ENCODE data around the gene CCDC6.

The CCDC6 gene

DNA sequence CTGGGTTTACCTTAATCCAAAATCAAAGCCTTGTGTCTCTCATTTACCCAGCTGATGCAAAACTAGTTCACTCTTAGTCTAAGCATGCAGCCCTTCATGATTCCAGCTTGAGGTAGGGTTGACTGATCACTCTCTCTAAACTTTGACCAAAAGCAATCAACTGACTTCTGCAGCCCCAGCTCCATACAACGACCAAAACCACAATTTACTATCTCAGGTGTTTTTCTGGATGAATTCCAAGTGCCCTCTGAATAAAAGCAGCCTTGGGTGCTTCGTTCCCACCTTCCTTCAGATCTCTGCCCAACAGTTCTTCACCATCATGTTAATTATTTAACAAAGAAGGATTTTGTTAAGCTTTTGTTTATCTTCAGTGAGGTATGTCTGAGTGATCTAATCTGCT, 62.6 kb downstream of the CCDC6 start:
- no peak overlapping the region for H3K27ac ChIP-seq (ENCODE audit: low read depth, low read length)
- H3K27me3 ChIP-seq (ENCODE audit: control insufficient read depth in 1 of 2, insufficient read depth in 2 of 2, low read length in 2 of 2) = no peaks in the 10 kb centered on the region
- no peaks in the 10 kb centered on the region for H3K4me1 ChIP-seq (ENCODE audit: insufficient read depth, low read length)
- H3K4me3 ChIP-seq (ENCODE audit: low read depth in 1 of 2, low read length in 2 of 2) = no peak overlapping the region
- no peaks in the 10 kb centered on the region for H3K9me3 ChIP-seq (ENCODE audit: low read length)
- peaks cover 21% of the 10 kb centered on the region for H3K36me3 ChIP-seq (ENCODE audit: insufficient read depth, low read length)
- H3K9ac ChIP-seq (ENCODE audit: low read length) = no peak overlapping the region

DNA sequence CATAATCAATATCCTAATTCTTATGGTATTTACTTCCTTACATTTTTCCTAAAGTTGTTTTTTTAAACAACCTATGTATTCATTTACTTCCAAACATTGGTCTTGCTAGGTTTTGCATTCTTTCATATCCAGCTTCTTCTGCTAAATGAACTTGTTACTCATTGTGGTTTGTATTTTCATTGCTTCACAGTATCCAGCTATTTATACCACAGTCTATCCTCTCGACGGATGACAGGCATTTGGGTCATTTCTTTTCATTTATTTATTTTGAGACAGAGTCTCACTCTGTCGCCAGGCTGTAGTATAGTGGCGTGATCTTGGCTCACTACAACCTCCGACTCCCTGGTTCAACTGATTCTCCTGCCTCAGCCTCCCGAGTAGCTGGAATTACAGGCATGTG, 66.8 kb downstream of the CCDC6 start:
- no peak overlapping the region for H3K9ac ChIP-seq (ENCODE audit: low read length)
- no peak overlapping the region for H3K4me3 ChIP-seq (ENCODE audit: low read depth in 1 of 2, low read length in 2 of 2)
- no peaks in the 10 kb centered on the region for H3K9me3 ChIP-seq (ENCODE audit: low read length)
- H3K27me3 ChIP-seq (ENCODE audit: control insufficient read depth in 1 of 2, insufficient read depth in 2 of 2, low read length in 2 of 2) = no peaks in the 10 kb centered on the region
- H3K36me3 ChIP-seq (ENCODE audit: insufficient read depth, low read length) = no peaks in the 10 kb centered on the region
- H3K27ac ChIP-seq (ENCODE audit: low read depth, low read length) = no peak overlapping the region
- H3K4me1 ChIP-seq (ENCODE audit: insufficient read depth, low read length) = peaks cover 16% of the 10 kb centered on the region

DNA sequence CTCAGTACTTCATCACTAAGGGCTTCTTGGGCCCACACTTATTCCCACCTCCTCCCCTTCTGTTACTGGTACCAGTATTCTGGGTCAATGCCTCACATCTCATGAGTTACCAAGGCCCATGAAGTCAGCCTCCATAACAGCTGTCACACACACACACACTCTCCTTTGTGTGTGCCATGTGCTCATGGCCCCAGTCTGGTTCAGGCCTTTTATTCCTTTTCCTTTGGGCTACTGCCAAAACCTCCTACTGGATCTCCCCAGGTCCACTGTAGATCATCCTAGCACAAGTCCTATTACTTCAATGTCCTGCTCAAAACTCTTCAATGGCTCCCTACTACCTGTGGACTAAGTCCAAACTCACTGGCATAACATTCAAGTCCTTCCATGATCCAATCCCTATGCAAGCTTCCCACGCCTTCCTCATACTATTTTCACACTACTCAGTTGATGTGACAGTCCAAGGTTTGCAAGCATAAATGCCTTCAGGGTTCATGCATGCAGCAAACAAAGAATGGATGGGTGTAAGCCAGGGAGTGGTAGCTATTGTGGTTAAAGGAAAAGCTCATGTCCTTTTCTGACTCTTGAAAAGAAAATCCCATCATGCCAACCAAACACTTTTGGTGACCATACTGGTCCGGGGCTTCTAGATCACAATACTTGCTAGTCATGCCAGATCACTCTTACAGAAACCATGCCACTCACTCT, 68.1 kb downstream of the CCDC6 start:
- Histone ChIP-seq H3K9ac (ENCODE audit: low read length) (no peak overlapping the region), H3K4me1 (ENCODE audit: insufficient read depth, low read length) (peaks cover 20% of the 10 kb centered on the region), H3K9me3 (ENCODE audit: low read length) (no peaks in the 10 kb centered on the region), H3K36me3 (ENCODE audit: insufficient read depth, low read length) (no peaks in the 10 kb centered on the region), H3K27ac (ENCODE audit: low read depth, low read length) (no peak overlapping the region), H3K27me3 (ENCODE audit: control insufficient read depth in 1 of 2, insufficient read depth in 2 of 2, low read length in 2 of 2) (no peaks in the 10 kb centered on the region), H3K4me3 (ENCODE audit: low read depth in 1 of 2, low read length in 2 of 2) (no peak overlapping the region)

DNA sequence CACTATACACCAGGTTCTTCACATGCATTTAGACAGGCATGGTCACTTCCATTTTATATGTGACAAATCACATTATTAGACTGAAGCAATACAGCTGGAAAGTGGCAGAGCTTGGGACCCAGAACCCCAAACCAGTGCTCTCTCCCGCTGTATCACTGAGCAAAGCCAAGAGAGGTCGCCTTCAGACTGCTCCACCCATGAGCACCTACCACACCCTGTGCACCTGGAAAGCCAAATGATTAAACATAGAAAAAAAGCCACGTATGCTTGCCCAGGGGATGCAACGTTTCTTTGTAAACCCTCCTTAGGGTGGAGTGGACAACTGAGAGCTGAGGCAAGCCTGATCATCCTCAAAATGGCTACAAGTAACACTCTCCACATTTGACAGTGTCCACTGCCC, 72.5 kb downstream of the CCDC6 start:
- Histone ChIP-seq H3K27ac (ENCODE audit: low read depth, low read length) (no peak overlapping the region), H3K4me1 (ENCODE audit: insufficient read depth, low read length) (peaks cover 20% of the 10 kb centered on the region), H3K9me3 (ENCODE audit: low read length) (no peaks in the 10 kb centered on the region), H3K36me3 (ENCODE audit: insufficient read depth, low read length) (peaks cover 18% of the 10 kb centered on the region), H3K9ac (ENCODE audit: low read length) (no peak overlapping the region), H3K4me3 (ENCODE audit: low read depth in 1 of 2, low read length in 2 of 2) (no peak overlapping the region), H3K27me3 (ENCODE audit: control insufficient read depth in 1 of 2, insufficient read depth in 2 of 2, low read length in 2 of 2) (no peaks in the 10 kb centered on the region)

DNA sequence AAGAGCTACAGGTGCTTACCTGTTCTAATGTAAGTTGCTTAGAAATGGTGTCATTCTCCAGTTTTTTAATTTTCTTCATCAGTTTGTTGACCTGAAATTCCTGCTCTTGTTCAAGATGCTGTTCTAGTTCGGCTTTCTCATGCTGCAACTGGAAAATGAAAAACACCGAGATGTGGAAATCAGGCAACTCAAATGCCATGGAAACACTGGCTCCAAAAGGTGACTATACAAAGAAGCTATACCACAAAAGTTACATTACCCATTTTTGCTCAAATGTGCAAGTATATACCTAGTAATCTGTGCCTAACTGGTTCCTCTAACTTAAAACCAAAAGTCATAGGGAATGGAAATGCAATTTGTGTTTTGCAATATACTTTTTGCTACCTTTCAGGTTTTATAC, 73.8 kb downstream of the CCDC6 start:
- Histone ChIP-seq H3K9ac (ENCODE audit: low read length) (no peak overlapping the region), H3K4me3 (ENCODE audit: low read depth in 1 of 2, low read length in 2 of 2) (no peak overlapping the region), H3K27me3 (ENCODE audit: control insufficient read depth in 1 of 2, insufficient read depth in 2 of 2, low read length in 2 of 2) (no peaks in the 10 kb centered on the region), H3K27ac (ENCODE audit: low read depth, low read length) (no peak overlapping the region), H3K9me3 (ENCODE audit: low read length) (no peaks in the 10 kb centered on the region), H3K36me3 (ENCODE audit: insufficient read depth, low read length) (peaks cover 18% of the 10 kb centered on the region), H3K4me1 (ENCODE audit: insufficient read depth, low read length) (peaks cover 20% of the 10 kb centered on the region)

DNA sequence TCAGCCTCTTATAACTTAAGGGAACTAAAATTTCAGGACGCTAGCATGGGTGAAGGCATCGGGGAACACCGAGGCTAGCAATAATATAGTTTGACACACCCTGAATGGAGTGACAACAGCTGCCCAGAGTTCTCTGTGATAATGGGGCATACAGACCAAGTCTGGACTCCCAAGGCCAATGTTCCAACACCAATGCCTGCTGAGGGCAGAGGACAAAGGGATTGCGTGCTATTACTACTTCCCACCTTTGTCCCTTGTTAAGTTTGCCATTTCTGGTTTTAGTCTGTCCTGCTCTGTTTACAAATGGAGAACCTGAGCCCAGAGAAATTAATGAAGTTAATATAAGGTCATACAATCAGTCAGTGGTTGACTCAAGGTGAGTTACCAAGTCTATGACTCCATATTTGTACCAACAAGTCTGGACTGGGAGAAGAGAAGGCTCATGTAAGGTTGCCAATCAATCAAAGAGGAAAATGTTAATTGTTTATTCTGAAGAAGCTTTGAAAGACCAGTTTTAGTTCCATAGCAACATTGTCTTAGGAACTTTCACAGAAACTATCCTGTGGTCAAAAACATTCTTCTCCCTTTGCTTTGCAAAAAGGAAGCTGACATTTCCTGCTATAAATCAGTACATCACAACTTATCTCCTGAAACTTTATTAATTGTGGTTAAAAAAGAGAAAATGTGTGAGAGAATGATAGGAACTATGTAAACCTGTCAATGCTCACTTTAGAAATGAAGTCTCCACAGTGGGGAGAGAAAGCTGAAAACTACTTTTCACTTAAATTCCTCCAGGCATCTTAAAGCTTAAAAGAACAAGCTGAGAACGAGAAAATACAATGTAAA, 74.5 kb downstream of the CCDC6 start:
- no peaks in the 10 kb centered on the region for H3K27me3 ChIP-seq (ENCODE audit: control insufficient read depth in 1 of 2, insufficient read depth in 2 of 2, low read length in 2 of 2)
- peaks cover 23% of the 10 kb centered on the region for H3K4me1 ChIP-seq (ENCODE audit: insufficient read depth, low read length)
- peaks cover 18% of the 10 kb centered on the region for H3K36me3 ChIP-seq (ENCODE audit: insufficient read depth, low read length)
- H3K9me3 ChIP-seq (ENCODE audit: low read length) = no peaks in the 10 kb centered on the region
- no peak overlapping the region for H3K9ac ChIP-seq (ENCODE audit: low read length)
- H3K4me3 ChIP-seq (ENCODE audit: low read depth in 1 of 2, low read length in 2 of 2) = no peak overlapping the region
- H3K27ac ChIP-seq (ENCODE audit: low read depth, low read length) = no peak overlapping the region

DNA sequence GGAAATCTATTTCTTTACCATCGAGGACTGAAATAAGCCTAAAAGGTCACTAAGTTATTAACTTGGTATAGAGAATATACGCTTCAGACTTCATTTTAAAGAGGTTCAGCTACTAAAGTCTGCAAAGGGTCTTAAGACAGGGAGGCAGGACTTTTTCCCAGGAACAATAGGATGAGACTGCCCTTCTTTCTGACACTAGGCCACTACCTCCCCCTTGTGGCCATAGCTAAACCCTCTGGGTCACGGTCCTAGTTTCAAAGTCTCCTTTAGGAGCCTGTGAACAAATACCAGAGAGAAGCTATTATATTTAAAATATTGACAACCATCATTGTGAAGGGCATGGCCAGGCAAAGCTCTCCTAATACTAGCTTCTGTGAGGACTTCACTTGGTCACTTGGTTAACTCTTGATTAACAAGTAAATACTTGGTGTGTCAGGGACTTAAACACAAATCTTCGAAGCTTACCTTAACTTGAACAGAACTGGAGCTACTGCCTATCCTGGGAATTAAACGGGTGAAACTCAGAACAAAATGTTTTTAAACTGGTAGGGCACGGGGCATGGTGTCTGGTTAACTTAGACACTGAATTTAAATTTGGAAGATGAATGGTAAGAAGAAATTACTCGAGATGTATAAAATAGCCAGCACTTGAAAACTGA, 75.6 kb downstream of the CCDC6 start:
- Histone ChIP-seq H3K36me3 (ENCODE audit: insufficient read depth, low read length) (peaks cover 18% of the 10 kb centered on the region), H3K9me3 (ENCODE audit: low read length) (no peaks in the 10 kb centered on the region), H3K9ac (ENCODE audit: low read length) (no peak overlapping the region), H3K27ac (ENCODE audit: low read depth, low read length) (no peak overlapping the region), H3K27me3 (ENCODE audit: control insufficient read depth in 1 of 2, insufficient read depth in 2 of 2, low read length in 2 of 2) (no peaks in the 10 kb centered on the region), H3K4me1 (ENCODE audit: insufficient read depth, low read length) (peaks cover 29% of the 10 kb centered on the region), H3K4me3 (ENCODE audit: low read depth in 1 of 2, low read length in 2 of 2) (no peak overlapping the region)

DNA sequence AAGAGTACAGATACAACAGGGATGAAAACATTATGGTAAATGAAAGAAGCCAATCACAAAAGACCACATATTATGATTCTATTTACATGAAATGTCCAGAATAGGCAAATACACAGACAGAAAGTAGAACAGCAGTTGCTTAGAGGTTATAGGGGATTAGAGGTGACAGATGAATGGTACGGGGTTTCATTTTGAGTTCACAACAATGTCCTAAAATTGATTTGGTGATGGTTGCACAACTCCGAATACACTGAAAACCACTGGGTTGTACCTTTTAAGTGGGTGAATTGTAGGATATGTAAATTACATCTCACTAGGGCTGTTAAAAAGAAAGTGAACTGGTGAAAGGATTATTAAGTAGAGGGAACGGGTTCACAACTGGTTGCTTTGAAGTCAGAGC, 76.8 kb downstream of the CCDC6 start:
- Histone ChIP-seq H3K4me3 (ENCODE audit: low read depth in 1 of 2, low read length in 2 of 2) (no peak overlapping the region), H3K27me3 (ENCODE audit: control insufficient read depth in 1 of 2, insufficient read depth in 2 of 2, low read length in 2 of 2) (no peaks in the 10 kb centered on the region)

DNA sequence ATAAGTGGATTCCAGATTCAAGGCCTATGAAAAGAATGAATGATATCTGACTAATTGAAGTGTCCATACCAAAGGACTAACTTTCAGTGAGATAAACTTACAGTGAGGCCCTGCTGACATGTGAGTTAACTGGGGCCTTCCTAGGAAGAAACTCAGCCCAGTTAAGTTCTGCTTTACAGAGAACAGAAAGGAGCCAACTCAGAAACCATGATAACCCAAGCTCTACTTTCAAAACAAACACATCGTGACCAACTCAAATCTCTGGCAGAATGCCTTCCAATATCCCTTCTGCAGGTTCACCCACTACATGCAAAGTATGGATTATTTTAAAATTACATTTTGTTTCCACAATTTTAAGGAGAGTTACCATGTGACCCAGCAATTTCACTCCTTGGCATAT, 77.3 kb downstream of the CCDC6 start:
- H3K9me3 ChIP-seq (ENCODE audit: low read length) = no peaks in the 10 kb centered on the region
- H3K9ac ChIP-seq (ENCODE audit: low read length) = no peak overlapping the region
- H3K27ac ChIP-seq (ENCODE audit: low read depth, low read length) = no peak overlapping the region
- H3K27me3 ChIP-seq (ENCODE audit: control insufficient read depth in 1 of 2, insufficient read depth in 2 of 2, low read length in 2 of 2) = no peaks in the 10 kb centered on the region
- H3K4me1 ChIP-seq (ENCODE audit: insufficient read depth, low read length) = peaks cover 16% of the 10 kb centered on the region
- H3K4me3 ChIP-seq (ENCODE audit: low read depth in 1 of 2, low read length in 2 of 2) = no peak overlapping the region
- H3K36me3 ChIP-seq (ENCODE audit: insufficient read depth, low read length) = peaks cover 18% of the 10 kb centered on the region

More for the DNA sequence above, 76.8 kb downstream of the CCDC6 start:
- Histone ChIP-seq H3K9ac (ENCODE audit: low read length) (no peak overlapping the region), H3K9me3 (ENCODE audit: low read length) (no peaks in the 10 kb centered on the region), H3K36me3 (ENCODE audit: insufficient read depth, low read length) (peaks cover 18% of the 10 kb centered on the region), H3K27ac (ENCODE audit: low read depth, low read length) (no peak overlapping the region), H3K4me1 (ENCODE audit: insufficient read depth, low read length) (peaks cover 20% of the 10 kb centered on the region)

DNA sequence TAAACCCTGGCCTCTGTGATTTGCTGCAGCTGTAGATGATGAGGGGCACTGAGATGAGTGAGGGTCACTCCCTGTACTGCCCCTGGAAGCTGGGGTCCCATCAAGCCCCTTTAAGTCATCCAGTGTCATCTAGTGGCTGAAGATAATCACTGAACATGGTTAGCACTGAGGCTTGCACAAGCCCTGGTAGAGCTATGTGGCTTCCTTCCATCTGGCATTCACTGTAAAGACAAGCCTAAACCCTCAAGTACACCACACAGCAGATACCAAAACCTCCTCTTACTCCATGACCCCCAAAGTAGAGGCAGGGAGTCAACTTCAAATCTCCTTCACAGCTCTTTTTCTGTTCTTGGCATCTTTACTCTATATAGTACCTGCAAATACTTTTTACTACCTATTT, 80.4 kb downstream of the CCDC6 start:
- Histone ChIP-seq H3K9ac (ENCODE audit: low read length) (no peak overlapping the region), H3K4me3 (ENCODE audit: low read depth in 1 of 2, low read length in 2 of 2) (no peak overlapping the region), H3K4me1 (ENCODE audit: insufficient read depth, low read length) (peaks cover 21% of the 10 kb centered on the region), H3K27ac (ENCODE audit: low read depth, low read length) (no peak overlapping the region), H3K27me3 (ENCODE audit: control insufficient read depth in 1 of 2, insufficient read depth in 2 of 2, low read length in 2 of 2) (no peaks in the 10 kb centered on the region), H3K36me3 (ENCODE audit: insufficient read depth, low read length) (peaks cover 3% of the 10 kb centered on the region), H3K9me3 (ENCODE audit: low read length) (no peaks in the 10 kb centered on the region)

DNA sequence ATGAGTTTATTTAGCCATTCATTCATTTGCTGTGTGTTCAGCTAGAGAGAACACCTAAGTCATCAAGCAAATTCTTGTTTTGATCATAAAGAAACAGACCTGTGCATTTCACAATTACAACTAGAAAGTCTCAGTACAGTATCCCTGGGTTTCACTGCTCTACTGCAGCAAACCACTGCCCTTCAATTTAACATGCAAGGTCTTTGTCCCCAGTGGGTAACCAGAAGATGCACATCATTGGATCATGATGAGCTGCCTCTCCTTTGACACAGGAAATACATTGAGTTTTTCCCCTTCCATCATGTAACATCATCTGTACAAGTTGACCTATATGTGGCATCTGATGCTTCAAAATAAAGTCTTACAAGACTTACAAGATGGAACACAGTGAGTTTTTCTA, 82.6 kb downstream of the CCDC6 start:
- Histone ChIP-seq H3K9ac (ENCODE audit: low read length) (no peak overlapping the region), H3K27ac (ENCODE audit: low read depth, low read length) (no peak overlapping the region), H3K4me3 (ENCODE audit: low read depth in 1 of 2, low read length in 2 of 2) (no peak overlapping the region), H3K4me1 (ENCODE audit: insufficient read depth, low read length) (peaks cover 21% of the 10 kb centered on the region), H3K9me3 (ENCODE audit: low read length) (no peaks in the 10 kb centered on the region), H3K36me3 (ENCODE audit: insufficient read depth, low read length) (no peaks in the 10 kb centered on the region), H3K27me3 (ENCODE audit: control insufficient read depth in 1 of 2, insufficient read depth in 2 of 2, low read length in 2 of 2) (no peaks in the 10 kb centered on the region)

Measured in muscle layer of colon (tissue), 2 donors.